MM.1S (cell line): ENCODE measurements around the gene KCNQ5.
"Not testable (repeated sequence)": the region's sequence is repeated elsewhere in the genome, so short reads cannot be mapped to it uniquely, and the experiment has no call there.

ENCODE experiments used
- DNase-seq: peaks from one replicate; pipeline ENCODE4 v3.0.0-alpha.2; 2015
- H2AFZ ChIP-seq: fragments of 300-600 bp; sonication (generic); 2 replicates; pipeline ENCODE4 v1.6.0; 2016; ENCODE audit warnings: antibody characterized with exemption, low read length
- H3F3A ChIP-seq: fragments of 300-600 bp; sonication (generic); 2 replicates; pipeline ENCODE4 v1.6.1; 2016; ENCODE audit warnings: mild to moderate bottlenecking, antibody characterized with exemption, low read length, moderate library complexity, mixed read lengths; ENCODE audit not compliant: insufficient read depth
- H3K27ac ChIP-seq: fragments of 300-600 bp; sonication (generic); 2 replicates; pipeline ENCODE4 v1.5.1; 2016; ENCODE audit warnings: mild to moderate bottlenecking, low read length
- H3K27me3 ChIP-seq: fragments of 300-600 bp; sonication (generic); replicated peaks from 2 replicates; pipeline ENCODE4 v1.6.0; 2016; ENCODE audit warnings: low read length; ENCODE audit not compliant: insufficient read depth
- H3K36me3 ChIP-seq: fragments of 300-600 bp; sonication (generic); replicated peaks from 2 replicates; pipeline ENCODE4 v1.6.1; 2016; ENCODE audit warnings: mild to moderate bottlenecking, low read length, mixed read lengths; ENCODE audit not compliant: insufficient read depth
- H3K4me1 ChIP-seq: fragments of 300-600 bp; sonication (generic); 2 replicates; pipeline ENCODE4 v1.6.1; 2016; ENCODE audit warnings: low read length, mixed read lengths
- H3K4me2 ChIP-seq: fragments of 300-600 bp; sonication (generic); 2 replicates; pipeline ENCODE4 v1.6.0; 2016; ENCODE audit warnings: low read depth, low read length
- H3K4me3 ChIP-seq: fragments of 300-600 bp; sonication (generic); 2 replicates; pipeline ENCODE4 v1.5.1; 2016; ENCODE audit warnings: low read length, mixed read lengths
- H3K79me2 ChIP-seq: fragments of 300-600 bp; sonication (generic); 2 replicates; pipeline ENCODE4 v1.6.1; 2016; ENCODE audit warnings: mixed run types, low read length, mixed read lengths
- H3K9ac ChIP-seq: fragments of 300-600 bp; sonication (generic); 2 replicates; pipeline ENCODE4 v1.6.1; 2016; ENCODE audit warnings: low read length, mixed read lengths
- H3K9me2 ChIP-seq: fragments of 300-600 bp; sonication (generic); replicated peaks from 2 replicates; pipeline ENCODE4 v1.6.1; 2016; ENCODE audit warnings: mild to moderate bottlenecking, low read length, mixed read lengths; ENCODE audit not compliant: insufficient read depth
- H3K9me3 ChIP-seq: fragments of 300-600 bp; sonication (generic); replicated peaks from 2 replicates; pipeline ENCODE4 v1.6.1; 2016; ENCODE audit warnings: mild to moderate bottlenecking, low read length, mixed read lengths; ENCODE audit not compliant: insufficient read depth
- H4K20me1 ChIP-seq: fragments of 300-600 bp; sonication (generic); 2 replicates; pipeline ENCODE4 v1.6.1; 2016; ENCODE audit warnings: mild to moderate bottlenecking, low read length, moderate library complexity, mixed read lengths; ENCODE audit not compliant: insufficient read depth
- CTCF ChIP-seq: fragments of 300-600 bp; sonication (generic); IDR thresholded peaks from 2 replicates; pipeline ENCODE4 v1.5.1; 2016; ENCODE audit warnings: antibody characterized with exemption, low read length, mixed read lengths
- EZH2 ChIP-seq: fragments of 300-600 bp; sonication (generic); optimal IDR thresholded peaks from 2 replicates; pipeline ENCODE3; 2017; ENCODE audit warnings: low read depth, mild to moderate bottlenecking, antibody characterized with exemption, low read length, mixed read lengths
- EZH2phosphoT487 ChIP-seq: fragments of 300-600 bp; sonication (generic); IDR thresholded peaks from 2 replicates; pipeline ENCODE4 v1.6.1; 2018; ENCODE audit warnings: antibody characterized with exemption, low read length

The KCNQ5 gene

GRCh38 chr6:72975352-72975752 is 353.5 kb downstream of the KCNQ5 start:
- Histone ChIP-seq H3K4me3 (no peak overlapping the region), H3K36me3 (no peaks in the 10 kb centered on the region), H2AFZ (no peak overlapping the region), H3K9ac (no peak overlapping the region), H3K4me2 (no peak overlapping the region), H3K27ac (peak overlapping the region; percentile 26; the same call in 1 of the 2 replicates), H3K9me3 (no peaks in the 10 kb centered on the region), H3K9me2 (no peaks in the 10 kb centered on the region), H3F3A (no peaks in the 10 kb centered on the region), H3K4me1 (peaks cover 13% of the 10 kb centered on the region; the same call in 1 of the 2 replicates), H3K79me2 (no peaks in the 10 kb centered on the region), H3K27me3 (no peaks in the 10 kb centered on the region), H4K20me1 (no peaks in the 10 kb centered on the region)
- TF ChIP-seq CTCF = no peak
- no peak for TF ChIP-seq EZH2
- no peak for TF ChIP-seq EZH2phosphoT487
- peak; percentile 34 for DNase-seq

- no peak overlapping the region for H3K9ac ChIP-seq
- no peak overlapping the region for H3K4me3 ChIP-seq
- no peaks in the 10 kb centered on the region for H3K79me2 ChIP-seq
- TF ChIP-seq EZH2phosphoT487 (no peak), CTCF (no peak), EZH2 (no peak)
- H3F3A ChIP-seq = no peaks in the 10 kb centered on the region
- H3K4me1 ChIP-seq = peaks cover 13% of the 10 kb centered on the region; the same call in 1 of the 2 replicates
- H3K4me2 ChIP-seq = no peak overlapping the region
- H3K36me3 ChIP-seq = no peaks in the 10 kb centered on the region
- no peak overlapping the region for H2AFZ ChIP-seq
- no peak overlapping the region for H3K27ac ChIP-seq
- H3K9me2 ChIP-seq = no peaks in the 10 kb centered on the region
- no peaks in the 10 kb centered on the region for H3K9me3 ChIP-seq
- DNase-seq = no peak
- no peaks in the 10 kb centered on the region for H3K27me3 ChIP-seq
- no peaks in the 10 kb centered on the region for H4K20me1 ChIP-seq
Measured at GRCh38 chr6:72976484-72976883, 354.6 kb downstream of the KCNQ5 start.

- Histone ChIP-seq H3K4me3 (no peak overlapping the region), H3K4me1 (peaks cover 13% of the 10 kb centered on the region; the same call in 1 of the 2 replicates), H3K9me2 (no peaks in the 10 kb centered on the region), H3K27ac (no peak overlapping the region), H3K4me2 (no peak overlapping the region), H2AFZ (no peak overlapping the region), H3K79me2 (no peaks in the 10 kb centered on the region), H3K27me3 (no peaks in the 10 kb centered on the region), H3K9ac (no peak overlapping the region), H3K36me3 (no peaks in the 10 kb centered on the region), H3F3A (no peaks in the 10 kb centered on the region), H3K9me3 (no peaks in the 10 kb centered on the region), H4K20me1 (no peaks in the 10 kb centered on the region)
- no peak for TF ChIP-seq CTCF
- TF ChIP-seq EZH2 = no peak
- no peak for DNase-seq
Measured at GRCh38 chr6:72977114-72977513, 355.2 kb downstream of the KCNQ5 start.

GRCh38 chr6:72978808-72979207 is 356.9 kb downstream of the KCNQ5 start:
- not testable (repeated sequence) for H3F3A ChIP-seq

GRCh38 chr6:72984189-72984831 is 362.4 kb downstream of the KCNQ5 start:
- not testable (repeated sequence) for H3K4me1 ChIP-seq, H3K9me3 ChIP-seq, H3K27me3 ChIP-seq, DNase-seq, H3K27ac ChIP-seq, H3K36me3 ChIP-seq, H2AFZ ChIP-seq, H3K79me2 ChIP-seq, H3K4me3 ChIP-seq, H3K9ac ChIP-seq, H3K9me2 ChIP-seq, H4K20me1 ChIP-seq, H3F3A ChIP-seq, H3K4me2 ChIP-seq

More at GRCh38 chr6:72978808-72979207, 356.9 kb downstream of the KCNQ5 start:
- H3K4me3 ChIP-seq, H3K36me3 ChIP-seq, H4K20me1 ChIP-seq, H3K79me2 ChIP-seq, H3K9me3 ChIP-seq, H3K27me3 ChIP-seq, H3K4me2 ChIP-seq, H3K27ac ChIP-seq, H3K9me2 ChIP-seq, DNase-seq, H3K9ac ChIP-seq, H2AFZ ChIP-seq: not testable (repeated sequence)
- peaks cover 13% of the 10 kb centered on the region; the same call in 1 of the 2 replicates for H3K4me1 ChIP-seq
